Lung (tissue), 12 donors: ENCODE measurements around the gene TTC28. TPM values are rescaled to one million over a fixed set of nuclear protein-coding genes. Genes with fewer than 3 reads are reported as not detected.

Experiments
- ATAC-seq: fragments of 200-7000 bp; cut with Tn5 transposase; one replicate; pipeline ENCODE4 v1.9.1; 2020; ENCODE audit warnings: moderate number of reproducible peaks; ENCODE audit not compliant: insufficient read depth, low FRiP score
- DNase-seq, 3 donors: peaks; one replicate each; pipeline ENCODE4 v3.0.0-alpha.2; 2013 to 2017
- H3K27ac ChIP-seq, 2 donors: one replicate each; pipeline ENCODE4 v1.5.1; 2013; ENCODE audit warnings: mild to moderate bottlenecking in 2 of 2, moderate library complexity in 2 of 2, control low read depth in 1 of 2, inconsistent platforms in 1 of 2, low read depth in 1 of 2, low read length in 1 of 2
- H3K27me3 ChIP-seq, 3 donors: one replicate each; pipeline ENCODE4 v1.5.1; 2013; ENCODE audit warnings: low read length in 2 of 3; ENCODE audit not compliant: control insufficient read depth in 3 of 3, insufficient read depth in 3 of 3
- H3K36me3 ChIP-seq, 4 donors: one replicate each; pipeline ENCODE4 v1.5.1; 2013; ENCODE audit warnings: low read length in 4 of 4, mild to moderate bottlenecking in 1 of 4, moderate library complexity in 1 of 4; ENCODE audit not compliant: control insufficient read depth in 4 of 4, insufficient read depth in 4 of 4
- H3K4me1 ChIP-seq, 5 donors: one replicate each; pipeline ENCODE4 v1.5.1; 2013; ENCODE audit warnings: low read length in 5 of 5, mild to moderate bottlenecking in 2 of 5, moderate library complexity in 1 of 5; ENCODE audit not compliant: control insufficient read depth in 5 of 5, insufficient read depth in 5 of 5
- H3K4me3 ChIP-seq: one replicate; pipeline ENCODE4 v1.5.1; 2013; ENCODE audit warnings: mild to moderate bottlenecking, control low read depth, moderate library complexity
- H3K9ac ChIP-seq, 2 donors: one replicate each; pipeline ENCODE4 v1.5.1; 2013; ENCODE audit warnings: low read length in 2 of 2, control low read depth in 1 of 2; ENCODE audit not compliant: insufficient read depth in 1 of 2
- H3K9me3 ChIP-seq, 4 donors: one replicate each; pipeline ENCODE4 v1.5.1; 2013; ENCODE audit warnings: low read length in 3 of 4, mild to moderate bottlenecking in 1 of 4, moderate library complexity in 1 of 4; ENCODE audit not compliant: control insufficient read depth in 4 of 4, insufficient read depth in 3 of 4
- CTCF ChIP-seq: IDR thresholded peaks from 2 replicates; pipeline ENCODE4 v1.5.1; 2012; ENCODE audit warnings: mild to moderate bottlenecking; ENCODE audit errors: control extremely low read depth, extremely low read depth
- WGBS, 2 donors: extraction: QIAGEN DNeasy Blood & Tissue Kit; methylation state at CpG; one replicate each; pipeline ENCODE4 v1.1.7; 2013; 5-methylcytosine and 5-hydroxymethylcytosine counted together
- polyA plus RNA-seq, 2 donors: library from polyadenylated mRNA; stranded (reverse); fragments of 200-250 nt; gene quantifications; one replicate each; pipeline ENCODE4 v1.2.1, GENCODE V29; 2013
- total RNA-seq, 2 donors: library from RNA; depleted of rRNA in 1 of 2; stranded (reverse); fragments of >200 nt in 1 of 2; gene quantifications; one replicate each; pipeline ENCODE4 v1.2.1, GENCODE V29; 2014 to 2021
- donor health status: control.
- donor health status: control.
- donor health status: Bipolar disorder and iron deficiency.
- donor health status: healthy.
- donor health status: DM: yes; HTN: yes; CAD: no.

Gene TTC28
- total and polyA plus RNA-seq, 4 donors: 4.7 to 72.2 (median 24.8) TPM

GRCh38 chr22:28417431-28417830 lies 262.2 kb downstream of the TTC28 start:
- ATAC-seq (no peak), DNase-seq (no peak)
- no peak for TF ChIP-seq CTCF
- H3K4me1 ChIP-seq: peaks cover 0 to 18% (median 8%) of the 10 kb centered on the region in 5 donors
- WGBS, 2 donors: 90 to 92% methylated on average over 2 of the region's 2 CpGs
- H3K27me3 ChIP-seq: no peaks in the 10 kb centered on the region
- H3K9me3 ChIP-seq: no peaks in the 10 kb centered on the region
- peaks cover 0 to 3% (median 0%) of the 10 kb centered on the region in 4 donors for H3K36me3 ChIP-seq
- no peak overlapping the region for H3K9ac ChIP-seq
- H3K4me3 ChIP-seq: no peak overlapping the region
- no peak overlapping the region for H3K27ac ChIP-seq

- H3K9ac ChIP-seq: no peak overlapping the region
- no peaks in the 10 kb centered on the region for H3K9me3 ChIP-seq
- H3K4me1 ChIP-seq: peaks cover 0 to 22% (median 8%) of the 10 kb centered on the region in 5 donors
- no peak for ATAC-seq
- peaks cover 0 to 3% (median 0%) of the 10 kb centered on the region in 4 donors for H3K36me3 ChIP-seq
- no peak overlapping the region for H3K4me3 ChIP-seq
- no peaks in the 10 kb centered on the region for H3K27me3 ChIP-seq
- WGBS, 2 donors: 98 to 100% methylated on average over 1 of the region's 1 CpG
- TF ChIP-seq CTCF: no peak
- no peak overlapping the region for H3K27ac ChIP-seq
- no peak for DNase-seq
Measured at GRCh38 chr22:28414913-28415312, 264.7 kb downstream of the TTC28 start.

- Histone ChIP-seq H3K36me3 (peaks cover 0 to 3% (median 0%) of the 10 kb centered on the region in 4 donors), H3K9me3 (no peaks in the 10 kb centered on the region), H3K4me1 (peaks cover 1 to 22% (median 8%) of the 10 kb centered on the region in 5 donors), H3K27ac (no peak overlapping the region), H3K9ac (no peak overlapping the region), H3K4me3 (no peak overlapping the region), H3K27me3 (no peaks in the 10 kb centered on the region)
- no peak for DNase-seq
- no peak for TF ChIP-seq CTCF
- 52 to 70% methylated on average over 2 of the region's 2 CpGs for WGBS, 2 donors
- ATAC-seq: no peak
Measured at GRCh38 chr22:28413612-28414399, 265.8 kb downstream of the TTC28 start.

- no peak for DNase-seq
- Histone ChIP-seq H3K9me3 (no peaks in the 10 kb centered on the region), H3K4me1 (peaks cover 1 to 19% (median 8%) of the 10 kb centered on the region in 5 donors), H3K9ac (no peak overlapping the region), H3K27ac (no peak overlapping the region), H3K36me3 (peaks cover 0 to 3% (median 0%) of the 10 kb centered on the region in 4 donors), H3K4me3 (no peak overlapping the region), H3K27me3 (no peaks in the 10 kb centered on the region)
- no peak for TF ChIP-seq CTCF
- ATAC-seq: no peak
- 97 to 100% methylated on average over 2 of the region's 2 CpGs for WGBS, 2 donors
Measured at GRCh38 chr22:28412109-28412508, 267.5 kb downstream of the TTC28 start.
